ENCODE data around the gene AUP1. TPM values are rescaled to one million over a fixed set of nuclear protein-coding genes. Genes with fewer than 3 reads are reported as not detected.

AUP1 gene
- total and polyA plus RNA-seq, 2 of the 8 experiments (the other 6 are each of a cell fraction or from before 2014, with no cell fraction given): 83.4 to 121 TPM

GRCh38 chr2:74548900-74549826 is 19.7 kb upstream of the AUP1 start (continued):
- TF ChIP-seq CHD7 (IDR thresholded peaks at IDR 0.05; ENCODE audit: insufficient replicate concordance, low read length) (no peak), CREB1 (IDR thresholded peaks at IDR 0.05) (peak; percentile 78; the same call in 1 of the 2 replicates), SIX5 (IDR thresholded peaks at IDR 0.05; ENCODE audit: low read depth, low read length) (no peak), EGR1 (IDR thresholded peaks at IDR 0.05; ENCODE audit: borderline replicate concordance, low read depth, low read length) (peak; percentile 62), TEAD4 (IDR thresholded peaks at IDR 0.05; ENCODE audit: low read depth, low read length) (no peak), SAP30 (IDR thresholded peaks at IDR 0.05; ENCODE audit: insufficient read depth, insufficient replicate concordance, low read length) (peak; percentile 67), CEBPB (IDR thresholded peaks at IDR 0.05; ENCODE audit: low read depth, low read length) (no peak), TAF1 (IDR thresholded peaks at IDR 0.05; ENCODE audit: low read depth, low read length) (peak; percentile 63), POLR2A (IDR thresholded peaks at IDR 0.05; ENCODE audit: control extremely low read depth in 1 of 2, low read depth in 2 of 2, low read length in 2 of 2) (peak in 1 of 2 experiments; percentile 63; a peak in 2 of 3 replicates), KDM1A (IDR thresholded peaks at IDR 0.05; ENCODE audit: borderline replicate concordance, low read length) (no peak; the same call in 1 of the 2 replicates), TCF12 (IDR thresholded peaks at IDR 0.05; ENCODE audit: low read depth, low read length) (no peak)
